T1000 (cell line): ENCODE data around the gene MMP25.
"Not testable (repeated sequence)": the region's sequence is repeated elsewhere in the genome, so short reads cannot be mapped to it uniquely, and the experiment has no call there.

Experiments
- DNase-seq: peaks from one replicate; lab custom pipeline; 2025; ENCODE audit warnings: mixed read lengths; lab: John Stamatoyannopoulos, UW

MMP25 gene

DNA sequence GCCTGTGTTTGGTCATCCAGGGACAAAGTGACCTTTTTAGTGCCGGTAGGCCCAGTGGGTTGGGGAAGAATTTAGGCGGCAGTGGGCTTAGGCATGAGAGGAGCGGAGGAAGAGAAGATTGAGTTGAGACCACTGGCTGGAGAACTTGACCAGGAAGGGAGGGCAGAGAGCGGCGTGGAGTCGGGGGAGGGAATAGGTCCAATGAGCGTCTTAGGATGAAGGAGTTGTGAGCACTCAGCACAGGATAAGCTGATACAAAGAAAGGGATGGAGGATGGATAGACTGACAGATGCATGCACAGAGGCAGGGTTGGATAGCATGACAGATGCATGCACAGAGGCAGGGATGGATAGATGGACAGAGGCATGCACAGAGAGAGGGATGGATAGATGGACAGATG is 27.1 kb downstream of the MMP25 start:
- no peak for DNase-seq

DNA sequence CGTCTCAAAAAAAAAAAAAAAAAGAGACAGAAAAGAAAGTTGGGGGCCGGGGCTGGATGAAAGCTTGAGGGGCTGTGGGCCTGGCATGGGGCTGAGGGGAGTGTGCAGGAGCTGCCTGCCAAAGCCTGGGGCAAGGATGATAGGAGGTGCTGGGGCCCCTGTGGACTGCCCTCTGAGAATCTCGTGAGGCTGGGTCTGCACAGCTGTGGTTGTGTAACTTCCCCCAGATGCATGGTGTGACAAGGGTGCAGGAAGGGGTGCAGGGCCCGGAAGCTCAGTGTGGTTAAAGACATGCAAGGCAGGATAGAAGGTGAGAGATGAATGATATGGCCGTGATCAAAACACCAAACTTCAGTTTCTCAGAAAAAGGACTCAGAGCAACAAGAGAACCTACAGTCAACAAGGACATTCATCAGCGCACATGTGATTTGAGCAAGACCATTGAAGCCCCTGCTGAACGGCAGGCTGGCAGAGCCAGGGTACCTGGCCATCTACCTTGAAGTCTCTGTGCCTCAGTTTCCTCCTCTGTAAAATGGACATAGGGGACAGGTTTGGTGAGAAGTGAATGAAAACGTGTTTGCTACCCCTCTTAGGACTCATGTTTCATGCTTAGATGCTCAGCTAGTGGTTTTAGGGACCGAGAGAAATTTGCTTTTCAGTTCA is 28.6 kb downstream of the MMP25 start:
- no peak for DNase-seq

DNA sequence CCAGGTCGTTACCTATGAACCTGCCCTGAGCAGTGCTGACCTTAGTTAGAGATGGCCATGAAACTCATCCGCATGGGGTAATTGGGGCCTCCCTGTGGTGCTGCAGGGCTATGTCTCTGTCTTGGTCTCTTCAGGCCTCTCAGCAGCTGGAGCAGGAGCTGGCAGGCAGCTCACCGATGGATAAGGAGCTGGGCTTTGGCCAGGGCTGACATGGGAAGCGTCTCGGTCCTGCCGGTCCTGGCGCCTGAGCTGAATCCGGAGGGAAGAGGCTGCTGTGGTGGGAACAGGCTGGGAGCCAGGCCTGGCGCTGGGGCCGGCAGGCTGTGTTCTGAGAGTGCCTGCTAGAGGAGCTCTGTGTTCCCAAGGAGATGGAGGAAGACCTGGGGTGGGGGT is 29.2 kb downstream of the MMP25 start:
- no peak for DNase-seq

DNA sequence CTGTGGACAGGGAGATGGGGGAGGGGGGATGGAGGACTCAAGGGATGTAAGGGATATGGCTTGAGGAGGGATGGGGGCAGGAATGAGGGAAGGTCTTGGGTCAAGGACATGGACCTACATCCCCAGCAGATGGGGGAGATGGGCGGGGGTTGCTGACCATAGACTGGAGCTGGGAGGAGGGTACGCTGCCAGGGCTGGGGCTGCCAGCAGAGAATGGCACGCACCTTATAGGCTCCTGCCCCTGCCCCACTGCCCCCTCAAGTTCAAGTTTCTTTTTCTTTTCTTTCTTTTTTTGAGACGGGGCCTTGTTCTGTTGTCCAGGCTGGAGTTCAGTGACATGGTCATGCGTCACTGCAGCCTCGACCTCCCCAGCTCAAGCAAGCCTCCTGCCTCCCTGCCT is 29.6 kb downstream of the MMP25 start:
- not testable (repeated sequence) for DNase-seq

DNA sequence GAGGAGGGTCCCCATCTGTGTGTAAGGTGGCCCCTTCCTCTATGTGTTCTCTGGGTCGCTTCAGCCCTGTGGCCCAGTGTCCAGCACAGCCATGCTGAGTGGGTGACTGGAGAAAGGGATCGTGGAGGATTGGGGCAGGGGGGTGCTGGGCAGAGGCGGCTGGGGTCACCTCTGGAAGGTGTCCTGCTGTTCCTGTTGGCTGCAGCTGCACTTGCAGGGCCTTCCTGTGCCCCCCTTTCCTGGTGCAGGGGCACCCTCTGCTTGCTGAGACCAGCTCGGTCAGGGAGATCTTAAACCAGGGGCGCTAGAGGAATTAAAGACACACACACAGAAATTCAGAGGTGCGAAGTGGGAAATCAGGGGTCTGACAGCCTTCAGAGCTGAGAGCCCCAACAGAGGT is 30.2 kb downstream of the MMP25 start:
- DNase-seq, result no peak

DNA sequence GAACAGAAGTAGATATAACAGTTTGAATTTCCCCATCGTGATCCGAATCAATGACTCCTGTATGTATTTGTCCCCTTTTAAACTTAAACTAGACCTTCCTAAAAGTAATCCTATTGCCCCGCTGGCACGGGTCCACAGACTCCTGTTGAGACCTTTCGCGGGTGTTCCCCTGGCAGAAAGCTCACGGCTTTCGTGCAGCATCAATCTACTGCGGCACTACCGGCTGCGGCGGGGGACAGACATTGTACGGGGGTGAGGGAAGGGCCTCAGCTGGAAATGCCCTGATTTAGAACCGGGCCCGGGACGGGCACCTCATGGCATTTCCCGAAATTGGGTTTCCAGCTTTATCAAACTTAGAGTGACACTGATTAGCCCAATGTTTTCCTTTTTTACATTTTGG is 33.7 kb downstream of the MMP25 start:
- no peak for DNase-seq

DNA sequence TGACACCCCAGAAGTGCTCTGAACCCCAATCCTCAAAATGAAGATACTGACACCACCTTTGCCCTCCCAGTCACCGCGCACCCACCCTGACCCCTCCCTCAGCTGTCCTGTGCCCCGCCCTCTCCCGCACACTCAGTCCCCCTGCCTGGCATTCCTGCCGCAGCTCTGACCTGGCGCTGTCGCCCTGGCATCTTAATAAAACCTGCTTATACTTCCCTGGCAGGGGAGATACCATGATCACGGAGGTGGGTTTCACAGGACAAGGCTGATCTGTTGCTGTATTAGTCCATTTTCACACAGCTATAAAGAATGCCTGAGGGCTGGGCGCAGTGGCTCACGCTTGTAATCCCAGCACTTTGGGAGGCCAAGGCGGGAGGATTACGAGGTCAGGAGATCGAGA is 35.6 kb downstream of the MMP25 start:
- not testable (repeated sequence) for DNase-seq

DNA sequence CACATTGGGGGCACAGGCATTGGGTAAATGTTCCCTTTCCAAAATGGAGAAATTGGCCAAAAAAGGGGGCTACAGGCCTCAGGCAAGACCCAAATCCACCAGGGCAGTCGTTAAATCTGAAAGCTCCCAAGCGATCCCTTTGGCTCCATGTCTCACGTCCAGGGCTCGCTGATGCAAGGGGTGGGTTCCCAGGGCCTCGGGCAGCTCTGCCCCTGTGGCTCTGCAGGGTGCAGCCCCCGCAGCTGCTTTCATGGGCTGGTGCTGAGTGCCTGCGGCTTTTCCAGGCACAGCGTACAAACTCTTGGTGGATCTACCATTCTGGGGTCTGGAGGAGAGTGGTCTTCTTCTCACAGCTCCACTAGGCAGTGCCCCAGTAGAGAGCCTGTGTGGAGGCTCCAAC is 37.0 kb downstream of the MMP25 start:
- DNase-seq, result not testable (repeated sequence)

DNA sequence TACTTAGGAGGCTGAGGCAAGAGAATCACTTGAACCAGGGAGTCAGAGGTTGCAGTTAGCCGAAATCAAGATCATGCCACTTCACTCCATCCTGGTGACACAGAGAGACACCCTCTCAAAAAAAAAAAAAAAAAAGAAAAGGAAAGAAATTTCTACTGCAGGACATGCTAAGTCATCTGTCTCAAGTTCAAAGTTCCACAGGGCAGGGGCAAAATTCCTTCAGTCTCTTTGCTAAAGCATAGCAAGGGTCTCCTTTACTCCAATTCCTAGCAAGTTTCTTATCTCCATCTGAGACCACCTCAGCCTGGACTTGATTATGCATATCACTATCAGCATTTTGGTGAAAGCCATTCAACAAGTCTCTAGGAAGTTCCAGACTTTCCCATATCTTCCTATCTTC is 38.1 kb downstream of the MMP25 start:
- no peak for DNase-seq

DNA sequence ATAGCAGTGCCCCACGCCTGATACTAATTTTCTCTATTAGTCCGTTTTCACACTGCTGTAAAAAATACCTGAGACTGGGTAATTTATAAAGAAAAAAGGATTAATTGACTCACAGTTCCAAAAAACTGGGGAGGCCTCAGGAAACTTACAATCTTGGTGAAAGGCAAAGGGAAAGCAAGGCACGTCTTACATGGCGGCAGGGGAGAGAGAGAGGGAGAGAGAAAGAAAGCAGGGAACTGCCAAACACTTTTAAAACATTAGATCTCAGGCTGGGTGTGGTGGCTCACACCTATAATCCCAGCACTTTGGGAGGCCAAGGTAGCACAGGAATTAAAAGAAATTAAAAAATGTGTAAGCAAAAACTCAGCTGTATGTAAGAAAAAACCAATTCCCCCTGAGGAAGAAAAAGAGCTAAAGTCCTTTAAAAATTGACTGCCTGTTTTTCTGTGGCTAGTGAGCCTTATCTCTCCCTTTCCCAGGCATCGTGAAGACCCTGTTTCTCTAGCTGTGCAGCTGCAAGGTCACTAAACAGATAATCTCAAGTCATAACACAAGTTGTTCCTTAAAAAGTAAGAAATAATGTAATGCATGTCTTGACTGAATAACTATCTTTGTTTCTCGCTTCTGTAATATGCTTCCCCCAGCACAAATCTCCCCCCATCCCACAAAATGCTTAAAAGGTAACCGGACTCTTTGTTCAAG is 38.8 kb downstream of the MMP25 start:
- DNase-seq, result no peak

DNA sequence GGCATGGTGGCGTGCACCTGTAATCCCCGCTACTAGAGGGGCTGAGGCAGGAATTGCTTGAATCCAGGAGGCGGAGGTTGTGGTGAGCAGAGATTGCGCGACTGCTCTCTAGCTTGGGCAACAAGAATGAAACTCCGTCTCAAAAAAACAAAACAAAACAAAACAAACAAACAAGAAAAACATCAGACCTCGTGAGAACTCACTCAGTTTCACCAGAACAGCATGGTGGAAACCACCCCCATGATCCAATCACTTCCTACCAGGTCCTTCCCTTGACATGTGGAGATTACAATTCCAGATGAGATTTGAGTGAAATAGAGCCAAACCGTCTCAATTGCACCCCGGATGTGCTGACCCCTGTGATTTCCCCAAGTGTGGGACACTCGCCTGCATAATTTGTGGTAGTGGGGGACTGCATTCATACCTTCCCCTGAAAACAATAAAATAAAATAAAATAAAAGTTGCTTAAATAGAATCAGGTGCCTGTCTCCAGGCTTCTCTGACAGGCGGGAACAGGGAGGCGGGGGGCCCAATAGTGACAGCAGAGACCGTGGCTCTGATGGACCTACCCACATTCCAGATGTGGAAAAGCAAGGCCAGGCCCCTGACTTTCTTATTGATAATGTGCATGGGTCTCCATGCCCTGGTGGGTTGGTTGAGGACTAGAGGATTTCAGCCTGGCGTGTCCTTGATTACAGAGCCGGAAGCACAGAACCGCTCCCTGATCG is 39.7 kb downstream of the MMP25 start:
- DNase-seq, result no peak

DNA sequence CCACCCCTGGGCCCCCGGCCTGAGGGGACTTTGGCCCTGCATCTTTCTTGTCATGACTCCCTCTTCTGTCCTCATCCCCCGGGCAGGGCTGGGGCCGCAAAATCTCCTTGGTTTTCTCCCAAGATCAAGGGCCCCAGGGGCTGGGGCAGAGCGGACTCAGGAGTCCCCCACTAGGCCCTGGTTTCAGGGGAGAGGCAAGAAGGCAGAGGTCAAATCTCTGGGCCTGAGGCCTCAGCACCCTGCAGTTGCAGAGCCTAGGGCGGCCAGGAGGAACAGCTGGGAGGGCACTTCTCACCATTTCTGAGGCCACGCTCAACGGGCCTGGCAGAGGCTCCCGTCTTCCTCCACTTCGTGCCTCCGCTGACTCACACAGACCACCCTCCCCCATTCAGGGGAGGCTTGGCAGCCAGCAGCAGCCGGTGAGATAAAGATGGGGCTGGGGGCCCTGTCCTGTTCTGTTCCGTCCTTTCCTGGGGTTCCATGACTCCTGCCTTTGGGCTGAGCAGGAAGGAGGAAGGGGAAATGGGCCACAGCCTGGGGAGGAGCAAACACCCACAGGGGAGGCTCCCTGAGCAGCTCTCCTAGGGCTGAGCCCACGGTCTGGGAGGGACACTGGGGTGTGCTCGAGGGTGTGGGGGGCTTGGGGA is 40.4 kb downstream of the MMP25 start:
- no peak for DNase-seq

DNA sequence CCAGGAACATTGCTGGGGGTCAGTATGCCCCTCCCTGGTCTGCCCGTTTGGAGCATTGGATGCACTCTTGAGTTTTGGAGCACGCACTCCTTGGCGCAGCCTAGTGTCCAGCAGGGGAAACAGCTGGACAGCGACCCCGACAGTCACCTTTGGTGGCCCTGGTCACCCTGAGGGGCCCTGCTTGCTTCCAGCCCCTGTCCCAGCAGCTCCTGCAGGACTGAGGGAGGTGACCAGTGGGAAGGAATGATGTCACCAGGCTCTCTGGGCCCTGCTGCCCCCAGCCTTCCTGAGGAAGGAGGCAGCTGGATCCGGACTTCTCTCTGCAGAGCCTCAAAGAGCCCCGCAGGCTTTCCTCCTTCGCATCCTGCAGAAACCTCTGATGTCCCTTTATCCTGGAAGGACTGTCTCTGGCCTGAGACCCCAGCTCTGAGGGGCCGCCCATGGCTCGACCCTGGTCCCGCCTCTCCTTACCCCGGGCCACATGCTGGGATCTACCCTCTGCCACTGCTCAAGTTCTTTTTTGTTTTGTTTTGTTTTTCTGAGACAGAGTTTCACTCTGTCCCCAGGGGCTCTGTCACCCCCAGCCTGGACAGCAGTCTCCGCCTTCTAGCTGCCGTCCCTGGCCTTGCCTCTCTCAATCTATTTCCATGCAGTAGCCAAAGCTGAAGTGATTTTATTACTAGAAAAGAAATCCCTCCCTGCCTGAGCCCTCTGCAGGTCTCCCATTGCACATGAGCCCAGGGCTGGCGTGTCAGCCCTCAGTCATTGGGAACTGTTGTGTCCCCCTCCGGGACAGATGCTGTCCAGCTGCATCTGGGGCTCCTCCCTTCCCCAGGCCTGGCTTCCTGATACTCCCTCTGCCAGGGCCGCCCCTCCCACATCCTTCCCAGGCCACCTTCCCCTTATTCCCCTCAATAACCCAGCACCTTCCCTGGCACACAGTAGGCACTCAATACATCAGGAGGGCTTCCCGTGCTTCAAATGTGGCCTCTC is 41.2 kb downstream of the MMP25 start:
- no peak for DNase-seq

DNA sequence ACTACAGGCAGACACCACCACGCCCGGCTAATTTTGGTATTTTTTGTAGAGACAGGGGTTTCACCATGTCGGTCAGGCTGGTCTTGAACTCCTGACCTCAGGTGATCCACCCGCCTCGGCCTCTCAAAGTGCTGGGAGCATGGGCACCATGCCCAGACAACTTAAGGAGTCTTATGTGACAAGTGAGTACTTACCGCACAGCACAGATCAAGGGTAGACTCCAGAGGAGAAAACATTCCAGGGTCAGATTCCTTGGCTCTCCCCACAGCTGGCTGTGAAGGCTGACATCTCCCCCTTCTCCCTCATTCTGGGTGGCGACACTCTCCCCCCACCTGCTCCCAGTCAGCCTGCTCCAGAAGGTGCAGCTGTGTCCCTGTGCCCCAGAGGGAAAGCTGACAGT is 42.1 kb downstream of the MMP25 start:
- no peak for DNase-seq

DNA sequence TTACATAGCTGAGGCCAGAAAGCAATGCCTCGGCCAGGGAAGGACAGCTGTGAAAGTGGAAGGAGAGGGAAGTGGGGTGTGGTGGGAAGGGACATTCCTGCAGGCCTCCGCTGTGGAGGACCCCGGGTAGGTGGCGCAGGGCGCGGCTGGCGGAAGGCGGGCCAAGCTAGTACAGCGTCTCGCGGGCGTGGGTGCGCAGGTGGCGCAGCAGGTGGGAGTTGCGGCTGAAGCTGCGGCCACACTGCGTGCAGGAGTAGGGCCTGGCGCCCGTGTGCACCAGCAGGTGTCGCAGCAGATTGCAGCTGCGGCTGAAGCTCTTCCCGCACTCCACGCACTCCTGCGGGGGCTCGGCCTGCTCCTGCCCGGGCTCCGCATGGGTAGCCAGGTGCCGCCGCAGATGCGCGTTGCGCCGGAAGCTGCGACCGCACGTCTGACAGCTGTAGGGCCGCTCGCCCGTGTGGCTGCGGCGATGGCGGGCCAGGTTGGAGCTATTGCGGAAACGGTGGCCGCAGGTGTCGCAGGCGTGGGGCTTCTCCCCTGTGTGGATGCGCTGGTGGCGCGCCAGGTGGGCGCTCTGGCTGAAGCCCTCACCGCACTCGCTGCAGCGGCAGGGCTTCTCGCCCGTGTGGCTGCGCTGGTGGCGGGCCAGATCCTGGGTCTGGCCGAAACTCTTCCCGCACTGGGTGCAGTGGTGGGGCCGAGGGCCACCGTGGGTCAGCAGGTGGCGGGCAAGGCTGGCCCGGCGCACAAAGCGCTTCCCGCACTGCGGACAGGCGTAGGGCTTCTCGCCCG is 42.8 kb downstream of the MMP25 start:
- DNase-seq, result no peak

DNA sequence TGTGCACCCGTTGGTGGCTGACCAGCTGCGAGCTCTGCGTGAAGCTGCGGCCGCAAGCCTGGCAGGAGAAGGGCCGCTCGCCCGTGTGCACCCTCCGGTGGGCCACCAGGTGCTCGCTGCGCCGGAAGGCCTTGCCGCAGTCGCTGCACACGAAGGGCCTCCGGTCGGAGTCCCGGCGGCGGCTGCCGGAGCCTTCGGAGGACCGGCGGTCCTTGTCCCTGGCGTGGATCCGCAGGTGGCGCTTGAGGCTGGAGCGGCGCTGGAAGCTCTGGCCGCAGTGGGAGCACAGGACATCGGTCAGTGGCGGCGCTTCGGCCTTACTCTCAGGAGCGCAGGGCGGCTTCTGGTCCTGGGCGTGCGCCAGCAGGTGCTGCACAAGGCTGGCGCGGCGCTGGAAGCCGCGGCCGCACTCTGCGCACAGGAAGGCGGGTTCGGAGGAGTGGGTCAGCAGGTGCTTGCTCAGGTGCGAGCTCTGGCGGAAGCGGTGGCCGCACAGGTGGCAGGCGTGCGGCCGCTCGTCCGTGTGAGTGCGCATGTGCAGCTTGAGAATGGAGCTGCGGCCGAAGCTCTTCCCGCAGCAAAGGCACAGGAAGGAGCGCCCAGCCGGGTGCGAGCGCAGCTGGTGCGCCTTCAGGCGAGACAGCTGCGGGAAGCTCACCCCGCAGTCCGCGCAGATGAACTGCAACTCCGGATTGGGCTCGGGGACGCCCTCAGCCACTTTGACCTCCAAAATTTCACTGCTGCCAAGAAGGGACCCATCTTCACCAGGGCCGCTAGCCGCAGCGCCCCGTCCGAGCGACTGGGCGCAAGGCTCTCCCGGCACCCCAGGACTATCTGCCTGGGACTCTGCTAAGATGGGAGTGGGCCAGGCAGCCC is 43.6 kb downstream of the MMP25 start:
- no peak for DNase-seq

DNA sequence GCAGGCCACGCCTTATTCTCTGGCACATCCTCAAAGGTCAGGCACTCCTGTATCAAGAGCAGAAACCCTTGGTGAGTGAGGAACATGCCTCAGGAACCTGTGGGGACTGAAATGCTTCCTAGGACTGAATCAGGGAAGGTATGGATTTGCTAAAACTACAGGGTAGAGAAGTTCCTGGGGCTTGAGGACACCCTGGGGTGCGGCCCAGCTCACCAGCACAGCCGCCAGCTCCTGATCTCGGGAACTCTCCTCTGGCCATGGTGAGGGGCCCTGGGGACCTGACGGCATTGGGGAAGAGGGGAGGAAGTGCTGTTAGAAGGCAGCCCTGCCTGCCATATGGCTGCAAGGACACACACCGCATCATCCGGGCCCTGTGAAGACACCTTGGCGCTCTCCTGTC is 45.2 kb downstream of the MMP25 start:
- no peak for DNase-seq

DNA sequence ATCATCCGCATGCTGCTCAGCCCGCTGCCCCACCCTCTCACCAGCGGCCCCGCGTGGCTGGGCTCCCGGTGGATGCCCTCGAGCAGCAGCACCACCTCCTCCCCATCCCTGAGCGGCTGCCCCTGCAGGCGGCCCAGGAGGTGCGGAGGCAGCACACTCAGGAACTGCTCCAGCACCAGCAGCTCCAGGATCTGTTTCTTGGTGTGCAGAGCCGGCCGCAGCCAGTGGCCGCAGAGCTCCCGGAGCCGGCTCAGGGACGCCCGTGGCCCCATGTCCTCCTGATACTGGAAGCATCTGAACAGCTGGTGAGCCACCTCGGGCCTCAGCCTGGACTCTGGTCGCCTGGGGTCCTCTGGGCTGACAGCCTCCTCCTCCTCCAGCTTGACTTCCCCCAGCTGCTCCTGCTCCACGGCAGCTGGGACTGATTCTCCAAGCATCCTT is 46.2 kb downstream of the MMP25 start:
- no peak for DNase-seq

DNA sequence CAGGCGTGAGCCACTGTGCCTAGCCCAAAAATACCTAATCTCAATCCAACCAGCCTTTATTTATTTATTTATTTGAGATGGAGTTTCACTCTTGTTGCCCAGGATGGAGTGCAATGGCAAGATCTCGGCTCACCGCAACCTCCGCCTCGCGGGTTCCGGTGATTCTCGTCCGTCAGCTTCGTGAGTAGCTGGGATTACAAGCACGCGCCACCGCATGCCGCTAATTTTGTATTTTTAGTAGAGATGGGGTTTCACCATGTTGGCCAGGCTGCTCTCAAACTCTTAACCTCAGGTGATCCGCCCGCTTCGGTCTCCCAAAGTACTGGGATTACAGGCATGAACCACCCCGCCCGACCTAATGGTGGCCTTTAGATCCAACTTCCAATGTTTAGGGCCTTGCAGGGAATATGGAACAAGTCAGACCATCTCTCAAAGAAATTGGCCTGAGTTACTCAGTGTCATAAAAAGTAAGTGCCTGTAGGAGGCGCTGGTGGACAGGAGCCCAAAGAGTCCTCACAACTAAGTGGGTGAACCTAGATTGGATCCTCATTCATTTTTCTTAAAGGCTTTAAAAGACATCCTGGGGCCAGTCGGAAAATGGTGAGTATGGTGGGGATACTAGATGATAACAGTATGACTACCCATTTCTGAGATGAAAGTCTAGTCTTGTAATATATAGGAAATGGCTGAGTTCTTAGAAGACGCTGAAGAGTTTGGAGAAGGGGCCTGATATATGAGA is 48.1 kb downstream of the MMP25 start:
- DNase-seq, result no peak
